HG02759 (cell line): ENCODE results near the gene RMND5A.
"Not testable (repeated sequence)": the region's sequence is repeated elsewhere in the genome, so short reads cannot be mapped to it uniquely, and the experiment has no call there.

Experiments
- ATAC-seq: cut with Tn5 transposase; IDR thresholded peaks from one replicate; pipeline ENCODE4 v1.9.1; 2021; ENCODE audit warnings: mild to moderate bottlenecking, moderate library complexity; ENCODE audit not compliant: unreplicated experiment

RMND5A gene

DNA sequence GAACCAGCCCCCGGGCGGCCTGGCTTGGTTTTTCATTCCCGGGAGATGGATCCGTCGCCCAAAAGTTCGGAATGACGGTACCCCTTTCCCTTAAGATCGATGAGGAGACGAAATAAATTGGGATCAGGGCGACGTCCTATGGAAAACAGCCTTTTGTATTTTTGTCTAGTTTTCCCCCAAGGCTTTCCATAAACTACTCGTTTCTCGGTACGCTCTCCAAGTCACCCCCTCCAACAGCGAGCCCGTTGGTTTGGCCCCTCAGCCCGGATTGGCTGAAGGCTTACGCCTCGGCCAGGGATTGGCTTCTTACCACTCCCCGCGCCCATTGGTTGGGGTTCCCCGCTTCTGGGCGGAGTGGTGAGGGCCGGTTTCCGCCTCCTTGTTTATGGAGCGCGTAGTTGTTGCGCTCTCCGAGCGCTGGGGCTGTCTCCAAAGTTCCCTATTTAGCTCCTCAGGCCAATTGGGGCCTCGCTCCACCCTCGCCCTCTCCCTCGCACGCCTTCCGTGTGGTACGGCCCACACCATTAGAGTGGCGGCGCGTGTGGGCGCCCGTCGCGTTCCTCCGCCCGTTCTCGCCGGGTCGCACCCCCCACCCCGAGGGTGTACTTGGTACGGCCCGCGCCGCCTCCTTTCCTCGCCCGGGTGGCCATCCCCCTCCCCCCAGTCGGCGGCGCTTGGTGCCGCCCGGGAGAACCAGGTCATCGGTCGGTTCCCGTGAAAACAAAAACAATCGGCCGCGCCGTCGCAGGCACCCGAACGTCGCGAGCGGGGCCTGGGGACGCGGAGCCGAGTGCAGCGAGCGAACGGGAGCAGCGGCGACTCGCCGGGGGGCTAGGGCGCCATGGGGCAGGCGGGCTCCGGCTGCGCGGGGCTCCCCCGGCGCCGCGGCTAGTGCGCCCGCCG is at the start of gene RMND5A:
Gene RMND5A (plus strand): TSS at position 655 of the 903 bp plus-strand sequence. CDS start 377 bp downstream, outside the sequence.
- peak; percentile 89 for ATAC-seq

DNA sequence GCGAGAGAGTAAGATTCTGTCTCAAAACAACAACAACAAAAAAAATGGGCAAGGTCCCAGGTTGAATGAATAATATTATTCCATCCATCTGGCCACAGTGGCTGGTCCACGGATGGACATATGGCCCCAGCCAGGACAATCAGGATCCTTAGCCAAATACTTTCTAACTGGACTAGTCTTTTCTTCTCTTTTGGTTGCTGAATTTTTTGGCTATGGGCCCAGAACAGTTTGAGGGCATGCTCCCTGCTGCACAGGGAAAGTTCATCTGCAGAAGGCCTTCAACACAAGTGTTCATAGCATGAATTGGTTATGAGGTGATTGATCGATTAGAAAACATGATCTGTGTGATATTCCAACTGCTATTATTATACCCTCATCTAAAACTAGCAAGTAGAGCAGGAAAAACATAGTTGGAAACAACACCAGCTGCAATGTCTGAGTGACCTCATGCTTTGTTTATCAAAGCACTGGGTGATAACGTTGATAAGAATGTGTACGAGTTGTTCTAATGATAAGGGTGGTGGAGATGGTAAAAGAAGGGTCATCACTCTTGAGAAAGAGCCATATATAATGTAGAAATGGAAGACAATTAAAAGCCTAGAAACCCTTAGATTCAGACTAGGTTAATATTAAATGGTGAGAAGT is 48.6 kb upstream of the RMND5A start:
- no peak for ATAC-seq

DNA sequence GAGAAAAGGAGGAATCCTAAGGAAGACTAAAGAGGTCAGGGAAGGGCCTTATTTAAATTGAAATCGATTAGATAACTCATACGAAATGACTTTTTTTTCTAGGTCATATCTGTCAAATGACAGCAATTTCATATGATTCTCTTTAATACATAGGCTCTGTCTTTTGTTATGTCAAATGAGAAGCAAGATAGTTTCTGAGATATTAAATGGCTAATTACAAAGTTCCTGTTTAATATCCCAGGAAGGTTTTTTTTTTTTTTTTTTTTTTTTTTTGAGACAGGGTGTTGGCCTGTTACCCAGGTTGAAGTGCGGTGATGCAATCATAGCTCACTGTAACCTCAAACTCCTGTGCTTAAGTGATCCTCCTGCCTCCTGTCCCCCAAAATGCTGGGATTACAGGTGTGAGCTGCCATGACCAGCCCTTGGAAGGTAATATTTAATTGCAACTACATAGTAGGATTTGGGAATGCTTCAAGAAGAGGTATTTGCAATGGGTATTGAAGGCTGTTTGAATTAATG is 48.0 kb upstream of the RMND5A start:
- no peak for ATAC-seq

DNA sequence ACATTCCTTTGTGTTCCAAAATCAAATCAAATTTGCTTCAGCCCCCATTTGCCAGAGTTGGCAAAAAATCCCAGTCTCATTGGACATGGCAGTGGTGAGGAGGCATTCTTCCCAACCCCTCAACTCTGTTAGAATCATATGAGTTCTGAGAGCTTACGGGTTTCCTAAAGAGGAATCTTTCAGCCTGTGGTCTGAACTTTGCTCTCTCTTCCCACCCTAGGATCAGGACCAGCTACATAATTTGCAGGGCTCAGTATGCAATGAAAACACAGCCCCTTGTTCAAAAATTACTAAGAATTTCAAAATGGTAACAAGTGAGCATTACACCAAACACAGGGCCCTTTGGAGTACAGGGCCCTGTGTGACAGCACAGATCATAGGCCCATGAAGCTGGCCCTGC is 47.1 kb upstream of the RMND5A start:
- no peak for ATAC-seq

DNA sequence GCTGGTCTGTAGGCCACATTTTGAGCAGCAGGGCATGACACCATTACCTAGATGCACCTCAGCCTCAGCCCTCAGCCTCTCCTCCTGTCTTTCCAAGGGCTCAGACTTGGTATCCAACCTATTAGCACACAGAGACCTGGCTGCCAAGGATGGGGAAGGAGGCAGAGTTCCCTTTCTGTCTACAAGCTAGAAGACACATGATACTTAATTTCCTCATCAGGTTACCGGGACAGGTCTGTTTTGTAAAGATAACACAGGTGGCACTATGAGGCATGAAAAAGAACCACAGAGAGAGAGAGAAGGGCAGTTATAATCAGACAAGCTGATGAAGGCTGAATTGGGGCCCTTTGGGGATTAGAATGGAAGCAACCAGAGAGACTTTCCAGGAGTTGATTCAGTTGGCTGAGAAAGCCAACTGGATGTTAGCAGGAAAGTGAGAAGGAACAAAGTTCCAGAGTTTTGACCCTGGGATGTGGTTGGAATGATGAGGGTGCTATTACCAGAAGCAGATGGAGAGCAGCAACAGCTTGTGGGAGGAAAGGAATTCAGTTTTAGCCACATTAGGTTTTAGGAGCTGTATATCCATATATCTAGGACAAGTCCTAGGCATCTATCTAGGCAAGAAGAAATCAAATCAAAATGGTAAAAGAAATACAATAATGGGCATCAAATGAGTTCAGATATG is 46.0 kb upstream of the RMND5A start:
- ATAC-seq = no peak

- no peak for ATAC-seq
Measured at GRCh38 chr2:86675104-86675503, 45.0 kb upstream of the RMND5A start.

DNA sequence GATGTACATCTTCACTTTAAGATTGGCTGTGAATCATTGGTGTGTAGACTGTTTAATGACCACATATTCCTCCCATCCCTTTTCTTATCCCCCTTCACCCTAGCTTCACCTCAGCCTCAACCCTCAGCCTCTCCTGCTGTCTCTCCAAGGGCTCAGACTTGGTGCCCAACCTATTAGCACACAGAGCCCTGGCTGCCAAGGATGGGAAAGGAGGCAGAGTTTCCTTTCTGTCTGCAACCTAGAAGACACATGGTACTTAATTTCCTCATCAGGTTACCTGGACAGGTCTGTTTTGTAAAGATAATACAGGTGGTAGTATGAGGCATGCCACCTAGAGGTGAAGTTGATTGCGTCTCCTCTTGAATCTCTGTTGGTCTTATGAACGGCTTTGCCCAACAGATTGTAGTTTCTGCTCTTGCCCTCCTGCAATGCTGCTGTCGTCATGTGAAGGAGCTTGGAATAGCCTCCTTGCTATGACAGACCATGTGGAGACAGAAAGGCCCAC is 44.5 kb upstream of the RMND5A start:
- no peak for ATAC-seq

DNA sequence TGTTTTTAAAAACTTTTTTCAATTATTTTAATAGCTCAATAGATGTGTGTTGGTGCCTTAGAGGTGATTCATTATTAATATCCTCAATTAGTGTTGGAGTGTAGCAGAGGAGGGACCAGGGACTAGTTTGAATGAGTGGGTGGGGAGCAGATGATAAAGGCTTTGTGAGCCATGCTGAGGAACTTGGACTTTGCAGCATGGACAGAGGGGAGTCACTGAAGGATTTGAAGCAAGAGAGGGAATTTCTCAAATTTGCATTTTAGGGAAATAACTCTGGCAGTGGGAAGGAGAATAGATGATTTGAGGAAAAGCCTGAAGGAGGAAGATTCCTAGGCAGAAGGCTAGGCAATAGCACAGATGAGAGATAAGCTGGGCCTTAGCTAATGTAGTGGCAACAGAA is 42.3 kb upstream of the RMND5A start:
- no peak for ATAC-seq

- ATAC-seq = no peak
Measured at GRCh38 chr2:86679036-86679435, 41.1 kb upstream of the RMND5A start.

DNA sequence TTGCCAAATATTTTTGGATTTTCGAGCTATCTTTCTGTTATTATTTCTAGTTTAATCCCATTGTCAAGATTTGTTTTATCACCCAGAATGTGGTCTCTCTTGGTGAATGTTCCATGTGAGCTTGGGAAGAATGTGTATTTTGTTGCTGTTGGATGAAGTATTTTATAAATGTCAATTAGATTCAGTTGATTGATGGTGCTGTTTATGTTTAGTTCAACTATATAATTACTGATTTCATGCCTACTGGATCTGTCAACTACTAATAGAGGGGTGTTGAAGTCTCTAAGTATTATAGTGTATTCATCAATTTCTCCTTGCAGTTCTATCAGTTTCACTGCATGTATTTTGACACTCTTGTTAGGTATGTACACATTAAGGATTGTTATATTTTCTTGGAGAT is 34.7 kb upstream of the RMND5A start:
- ATAC-seq = no peak

GRCh38 chr2:86686460-86686859 is 33.6 kb upstream of the RMND5A start:
- ATAC-seq = no peak

DNA sequence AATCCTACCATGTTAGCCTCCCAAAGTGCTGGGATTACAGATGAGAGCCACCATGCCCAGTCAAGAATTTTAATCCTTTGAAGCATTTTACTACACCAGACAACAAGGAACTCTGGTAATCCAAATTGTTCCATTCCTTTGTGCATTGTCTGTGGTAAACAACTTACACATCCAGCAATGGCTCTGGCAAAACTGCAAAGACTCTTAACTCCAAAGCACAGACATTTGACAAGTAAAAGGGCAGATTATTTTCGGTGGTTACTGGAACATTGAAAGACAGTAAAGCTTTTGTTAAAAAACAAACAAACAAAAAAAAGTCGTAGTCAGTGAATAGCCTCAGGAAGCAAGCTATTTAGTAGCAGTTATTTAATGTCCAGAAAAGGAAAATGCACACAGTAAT is 33.2 kb upstream of the RMND5A start:
- no peak for ATAC-seq

- ATAC-seq = no peak
Measured at GRCh38 chr2:86695053-86695691, 24.9 kb upstream of the RMND5A start.

- ATAC-seq = no peak
Measured at GRCh38 chr2:86697551-86698104, 22.5 kb upstream of the RMND5A start.

- ATAC-seq = no peak
Measured at GRCh38 chr2:86700690-86701089, 19.4 kb upstream of the RMND5A start.

- ATAC-seq = no peak
Measured at GRCh38 chr2:86703704-86704361, 16.3 kb upstream of the RMND5A start.

DNA sequence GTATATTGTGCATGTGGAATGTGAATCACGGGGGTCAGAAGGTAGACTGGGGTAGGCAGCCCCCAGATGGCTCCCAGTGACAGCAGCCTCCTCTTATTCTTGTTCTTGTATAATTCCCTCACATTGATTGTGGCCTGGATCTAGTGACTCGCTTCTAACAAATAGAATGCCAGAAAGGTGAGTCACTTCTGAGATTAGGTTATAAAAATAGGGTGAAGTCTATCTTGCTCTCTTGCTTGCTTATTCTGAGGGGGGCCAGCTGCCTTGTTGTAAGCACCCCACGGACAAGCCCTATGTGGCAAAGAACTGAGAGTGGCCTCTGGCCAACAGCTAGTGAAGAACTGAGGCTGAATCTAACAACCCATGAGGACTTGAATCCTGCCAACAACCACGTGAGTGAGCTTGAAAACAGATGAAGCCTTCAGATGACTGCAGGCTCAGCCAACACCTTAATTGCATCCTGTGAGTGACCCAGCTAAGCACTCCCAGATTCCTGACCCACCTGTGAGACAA is 15.6 kb upstream of the RMND5A start:
- ATAC-seq = no peak

- ATAC-seq = no peak
Measured at GRCh38 chr2:86706220-86706619, 13.9 kb upstream of the RMND5A start.

GRCh38 chr2:86706935-86707334 is 13.2 kb upstream of the RMND5A start:
- ATAC-seq = no peak

DNA sequence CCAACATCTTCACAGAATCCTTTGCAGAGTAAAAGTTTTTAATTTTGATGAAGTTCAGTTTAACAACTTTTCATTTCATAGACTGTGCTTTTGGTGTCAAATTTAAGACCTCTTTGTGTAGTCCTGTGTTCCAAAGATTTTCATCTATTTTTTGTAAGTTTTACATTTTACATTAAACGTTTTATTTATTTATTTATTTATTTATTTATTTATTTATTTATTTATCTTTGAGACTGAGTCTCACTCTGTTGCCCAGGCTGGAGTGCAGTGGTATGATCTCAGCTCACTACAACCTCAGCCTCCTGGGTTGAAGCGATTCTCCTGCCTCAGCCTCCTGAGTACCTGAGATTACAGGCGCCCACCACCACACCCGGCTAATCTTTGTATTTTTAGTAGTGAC is 12.0 kb upstream of the RMND5A start:
- ATAC-seq = not testable (repeated sequence)
